ENCODE measurements around the gene MACROD2.

DNA sequence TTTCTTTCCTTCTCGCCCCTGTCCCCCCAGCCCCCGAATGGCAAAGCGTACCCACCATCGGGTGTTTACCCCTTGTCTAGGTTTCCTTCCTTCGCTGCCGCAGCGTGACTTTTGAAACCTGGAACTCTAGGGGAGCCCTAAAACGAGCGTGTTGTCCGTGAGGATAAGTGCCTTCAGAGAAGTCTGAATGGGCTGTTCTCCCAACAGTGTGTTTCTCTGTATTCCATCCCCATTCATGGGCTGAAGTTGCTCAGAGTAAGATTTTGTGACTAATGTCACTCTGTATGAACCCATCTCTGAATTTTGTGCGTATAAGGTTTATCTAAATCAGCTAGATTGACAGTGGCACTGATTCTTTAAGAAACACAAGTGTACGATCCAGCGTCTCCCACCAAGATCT lies 949 bp downstream of the MACROD2 start:
- TF ChIP-seq, protein P1, sequence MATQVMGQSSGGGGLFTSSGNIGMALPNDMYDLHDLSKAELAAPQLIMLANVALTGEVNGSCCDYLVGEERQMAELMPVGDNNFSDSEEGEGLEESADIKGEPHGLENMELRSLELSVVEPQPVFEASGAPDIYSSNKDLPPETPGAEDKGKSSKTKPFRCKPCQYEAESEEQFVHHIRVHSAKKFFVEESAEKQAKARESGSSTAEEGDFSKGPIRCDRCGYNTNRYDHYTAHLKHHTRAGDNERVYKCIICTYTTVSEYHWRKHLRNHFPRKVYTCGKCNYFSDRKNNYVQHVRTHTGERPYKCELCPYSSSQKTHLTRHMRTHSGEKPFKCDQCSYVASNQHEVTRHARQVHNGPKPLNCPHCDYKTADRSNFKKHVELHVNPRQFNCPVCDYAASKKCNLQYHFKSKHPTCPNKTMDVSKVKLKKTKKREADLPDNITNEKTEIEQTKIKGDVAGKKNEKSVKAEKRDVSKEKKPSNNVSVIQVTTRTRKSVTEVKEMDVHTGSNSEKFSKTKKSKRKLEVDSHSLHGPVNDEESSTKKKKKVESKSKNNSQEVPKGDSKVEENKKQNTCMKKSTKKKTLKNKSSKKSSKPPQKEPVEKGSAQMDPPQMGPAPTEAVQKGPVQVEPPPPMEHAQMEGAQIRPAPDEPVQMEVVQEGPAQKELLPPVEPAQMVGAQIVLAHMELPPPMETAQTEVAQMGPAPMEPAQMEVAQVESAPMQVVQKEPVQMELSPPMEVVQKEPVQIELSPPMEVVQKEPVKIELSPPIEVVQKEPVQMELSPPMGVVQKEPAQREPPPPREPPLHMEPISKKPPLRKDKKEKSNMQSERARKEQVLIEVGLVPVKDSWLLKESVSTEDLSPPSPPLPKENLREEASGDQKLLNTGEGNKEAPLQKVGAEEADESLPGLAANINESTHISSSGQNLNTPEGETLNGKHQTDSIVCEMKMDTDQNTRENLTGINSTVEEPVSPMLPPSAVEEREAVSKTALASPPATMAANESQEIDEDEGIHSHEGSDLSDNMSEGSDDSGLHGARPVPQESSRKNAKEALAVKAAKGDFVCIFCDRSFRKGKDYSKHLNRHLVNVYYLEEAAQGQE (IDR thresholded peaks at IDR 0.05), result no peak
- TF ChIP-seq, protein P2, sequence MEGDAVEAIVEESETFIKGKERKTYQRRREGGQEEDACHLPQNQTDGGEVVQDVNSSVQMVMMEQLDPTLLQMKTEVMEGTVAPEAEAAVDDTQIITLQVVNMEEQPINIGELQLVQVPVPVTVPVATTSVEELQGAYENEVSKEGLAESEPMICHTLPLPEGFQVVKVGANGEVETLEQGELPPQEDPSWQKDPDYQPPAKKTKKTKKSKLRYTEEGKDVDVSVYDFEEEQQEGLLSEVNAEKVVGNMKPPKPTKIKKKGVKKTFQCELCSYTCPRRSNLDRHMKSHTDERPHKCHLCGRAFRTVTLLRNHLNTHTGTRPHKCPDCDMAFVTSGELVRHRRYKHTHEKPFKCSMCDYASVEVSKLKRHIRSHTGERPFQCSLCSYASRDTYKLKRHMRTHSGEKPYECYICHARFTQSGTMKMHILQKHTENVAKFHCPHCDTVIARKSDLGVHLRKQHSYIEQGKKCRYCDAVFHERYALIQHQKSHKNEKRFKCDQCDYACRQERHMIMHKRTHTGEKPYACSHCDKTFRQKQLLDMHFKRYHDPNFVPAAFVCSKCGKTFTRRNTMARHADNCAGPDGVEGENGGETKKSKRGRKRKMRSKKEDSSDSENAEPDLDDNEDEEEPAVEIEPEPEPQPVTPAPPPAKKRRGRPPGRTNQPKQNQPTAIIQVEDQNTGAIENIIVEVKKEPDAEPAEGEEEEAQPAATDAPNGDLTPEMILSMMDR (IDR thresholded peaks at IDR 0.05; ENCODE audit: low read depth, low read length, missing input control), result no peak
- TF ChIP-seq, protein P3, sequence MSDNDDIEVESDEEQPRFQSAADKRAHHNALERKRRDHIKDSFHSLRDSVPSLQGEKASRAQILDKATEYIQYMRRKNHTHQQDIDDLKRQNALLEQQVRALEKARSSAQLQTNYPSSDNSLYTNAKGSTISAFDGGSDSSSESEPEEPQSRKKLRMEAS (IDR thresholded peaks at IDR 0.05), result no peak
- TF ChIP-seq RAD21 (IDR thresholded peaks at IDR 0.05) (no peak), SP1 (IDR thresholded peaks at IDR 0.05) (no peak), HNF4A (conservative IDR thresholded peaks at IDR 0.05) (no peak), EGR1 (IDR thresholded peaks at IDR 0.05; ENCODE audit: low read depth in 2 of 2) (no peak), TAF1 (conservative IDR thresholded peaks at IDR 0.05) (no peak), YY1 (IDR thresholded peaks at IDR 0.05) (no peak), RXRA (IDR thresholded peaks at IDR 0.05) (no peak), NR2F2 (IDR thresholded peaks at IDR 0.05) (no peak)
- TF ChIP-seq, protein P4, sequence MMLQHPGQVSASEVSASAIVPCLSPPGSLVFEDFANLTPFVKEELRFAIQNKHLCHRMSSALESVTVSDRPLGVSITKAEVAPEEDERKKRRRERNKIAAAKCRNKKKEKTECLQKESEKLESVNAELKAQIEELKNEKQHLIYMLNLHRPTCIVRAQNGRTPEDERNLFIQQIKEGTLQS (IDR thresholded peaks at IDR 0.05), result no peak

Measured in liver (tissue), 3 donors.